ENCODE measurements around the gene CCR5AS.

The CCR5AS gene

GRCh38 chr3:46316206-46316605 lies 90.7 kb downstream of the CCR5AS start:
- DNase-seq (ENCODE audit: low read depth in 2 of 3, low spot score in 1 of 3) = no peak

- DNase-seq (ENCODE audit: low read depth in 2 of 3, low spot score in 1 of 3) = no peak
Measured at GRCh38 chr3:46314517-46314916, 92.3 kb downstream of the CCR5AS start.

Measured in stimulated activated CD4-positive, alpha-beta T cell treated with anti-CD3 and anti-CD28 coated beads, Interleukin-12 subunit alpha, Interleukin-12 subunit beta, amount 100 ng/mL, for 48 hours (primary cell).